Measurements from ENCODE around the gene THEM4.
"Not testable (repeated sequence)": the region's sequence is repeated elsewhere in the genome, so short reads cannot be mapped to it uniquely, and the experiment has no call there.

The THEM4 gene

GRCh38 chr1:151934048-151934493 is 24.8 kb upstream of the THEM4 start:
- DNase-seq = peak; percentile 30

GRCh38 chr1:151924691-151925587 is 15.6 kb upstream of the THEM4 start:
- no peak for DNase-seq

DNA sequence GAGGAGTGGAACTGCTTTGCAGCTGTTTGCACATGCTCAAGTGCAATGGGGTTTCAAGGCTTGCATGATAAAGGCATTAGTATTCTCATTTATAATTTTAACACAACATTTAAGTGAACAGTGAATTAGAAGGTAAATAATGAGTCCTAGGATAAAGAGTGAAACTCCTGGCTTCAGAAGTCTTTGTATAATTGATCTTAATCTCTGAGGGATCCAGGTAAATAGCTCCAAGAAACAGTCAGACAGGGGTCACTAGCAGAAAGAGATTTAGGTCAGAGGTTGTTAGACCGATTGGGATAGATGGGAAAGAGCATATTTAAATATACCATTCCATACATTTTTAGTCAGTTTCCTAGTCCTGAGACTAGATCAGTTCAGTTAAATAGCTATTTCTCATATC is 14.1 kb upstream of the THEM4 start:
- no peak for DNase-seq

- DNase-seq = no peak
Measured at GRCh38 chr1:151920149-151920548, 10.8 kb upstream of the THEM4 start.

DNA sequence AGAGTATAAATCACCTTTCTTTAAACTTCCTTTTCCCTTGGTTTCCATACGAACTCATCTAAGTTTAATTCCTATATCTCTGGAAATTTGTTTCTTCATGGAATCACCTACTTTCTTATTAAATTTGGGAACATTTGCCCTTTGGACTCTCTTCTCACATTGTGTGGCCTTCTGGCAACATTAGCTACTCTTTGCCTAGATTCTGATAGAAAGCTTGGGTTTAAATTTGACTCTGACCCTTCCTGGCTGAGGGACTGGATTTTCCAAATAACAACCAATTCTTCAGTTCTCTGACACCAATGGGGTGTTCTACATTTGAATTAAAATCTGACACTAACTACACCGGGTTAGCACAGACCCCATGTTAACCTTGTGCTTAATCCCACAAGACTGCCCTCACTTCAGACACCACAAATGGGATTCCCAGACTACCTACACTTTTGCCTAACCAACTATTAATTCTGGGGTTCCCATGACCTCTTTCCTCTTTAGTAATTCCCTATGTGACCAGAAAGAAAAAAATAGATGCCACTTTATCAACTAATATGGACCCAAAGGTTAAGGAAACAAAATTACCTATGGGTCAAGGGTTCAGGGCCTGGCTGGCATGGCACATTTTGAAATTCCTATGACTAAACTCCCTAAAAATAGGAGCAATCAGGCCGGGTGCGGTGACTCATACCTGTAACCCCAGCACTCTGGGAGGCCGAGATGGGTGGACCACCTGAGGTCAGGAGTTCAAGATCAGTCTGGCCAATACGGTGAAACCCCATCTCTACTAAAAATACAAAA is 9.7 kb upstream of the THEM4 start:
- DNase-seq = no peak

- no peak for DNase-seq
Measured at GRCh38 chr1:151918156-151918555, 8.8 kb upstream of the THEM4 start.

GRCh38 chr1:151916726-151917370 is 7.5 kb upstream of the THEM4 start:
- DNase-seq = no peak

- no peak for DNase-seq
Measured at GRCh38 chr1:151915061-151915686, 5.9 kb upstream of the THEM4 start.

GRCh38 chr1:151914076-151914475 is 4.8 kb upstream of the THEM4 start:
- DNase-seq = no peak

DNA sequence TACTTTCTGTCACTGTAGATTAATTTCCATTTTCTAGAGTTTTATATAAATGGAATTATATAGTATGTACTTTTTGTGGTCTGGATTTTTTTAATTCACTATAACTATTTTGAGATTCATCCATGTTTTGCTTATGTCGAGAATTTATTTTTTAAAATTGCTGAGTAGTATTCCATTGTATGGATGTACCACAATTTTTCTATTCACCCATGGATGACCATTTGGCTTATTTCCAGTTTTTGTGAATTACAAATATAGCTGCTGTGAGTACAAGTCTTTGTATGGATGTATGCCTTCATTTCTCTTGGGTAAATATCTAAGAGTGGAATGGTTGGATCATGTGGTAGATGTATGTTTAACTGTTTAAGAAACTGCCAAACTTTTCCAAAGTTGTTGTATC is 3.7 kb upstream of the THEM4 start:
- no peak for DNase-seq

DNA sequence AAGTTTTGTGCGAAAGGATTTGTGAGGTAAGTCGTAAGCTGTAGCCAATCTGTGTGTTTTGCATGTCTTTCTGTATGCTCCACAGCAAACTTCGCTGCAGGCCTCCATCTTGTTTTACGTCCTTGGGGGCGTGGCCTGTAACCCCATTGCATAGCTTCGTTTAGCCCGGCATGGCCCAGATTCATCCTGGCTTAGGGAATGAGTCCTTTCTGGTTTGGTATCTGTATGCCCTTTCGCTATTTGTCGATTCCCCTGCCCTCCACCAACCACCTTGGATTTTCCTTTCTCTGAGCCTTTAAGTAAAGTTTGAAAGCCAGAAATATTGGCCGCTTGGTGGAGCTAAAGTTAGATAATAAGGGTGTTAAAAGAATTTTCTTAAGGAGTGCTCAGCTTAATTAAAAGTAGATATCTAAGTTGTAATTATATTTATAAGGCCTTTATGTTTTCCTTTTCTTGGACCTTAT is 1.1 kb downstream of the THEM4 start:
- DNase-seq = peak; percentile 12

GRCh38 chr1:151907363-151908139 is 1.8 kb downstream of the THEM4 start:
- DNase-seq = no peak

- not testable (repeated sequence) for DNase-seq
Measured at GRCh38 chr1:151906324-151906645, 3.0 kb downstream of the THEM4 start.

GRCh38 chr1:151905443-151906323 is 3.6 kb downstream of the THEM4 start:
- peak; percentile 25 for DNase-seq

- peak; percentile 74 for DNase-seq
Measured at GRCh38 chr1:151905070-151905442, 4.3 kb downstream of the THEM4 start.

GRCh38 chr1:151902858-151903257 is 6.5 kb downstream of the THEM4 start:
- DNase-seq = no peak

- DNase-seq = not testable (repeated sequence)
Measured at GRCh38 chr1:151900804-151901203, 8.5 kb downstream of the THEM4 start.

GRCh38 chr1:151898519-151898991 is 10.8 kb downstream of the THEM4 start:
- DNase-seq = peak; percentile 25

DNA sequence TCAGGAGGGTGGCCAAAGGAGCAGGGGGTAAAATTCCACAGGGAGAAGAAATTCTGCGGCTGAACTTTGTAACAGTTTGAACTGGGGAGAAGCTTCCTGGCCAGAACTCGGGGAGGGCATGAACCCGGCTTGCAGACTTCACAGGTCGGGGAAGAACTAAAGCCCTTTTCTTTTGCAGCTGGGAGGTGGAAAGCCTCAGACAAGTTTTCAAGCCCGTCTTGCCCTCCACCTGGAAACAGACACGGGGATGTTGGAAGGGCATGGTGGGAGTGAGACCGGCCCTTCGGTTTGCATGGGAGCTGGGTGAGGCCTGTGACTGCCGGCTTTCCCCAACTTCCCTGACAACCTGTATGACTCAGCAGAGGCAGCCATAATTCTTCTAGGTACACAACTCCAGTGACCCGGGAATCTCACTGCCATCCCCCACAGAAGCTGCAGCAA is 11.3 kb downstream of the THEM4 start:
- DNase-seq = no peak

GRCh38 chr1:151893176-151893924 is 16.0 kb downstream of the THEM4 start:
- DNase-seq = no peak
